Colonic mucosa (tissue), 4 donors: ENCODE measurements around the gene MROH2A. TPM values are rescaled to one million over a fixed set of nuclear protein-coding genes. Genes with fewer than 3 reads are reported as not detected.
A peak's percentile ranks its signal among the peaks of the same experiment; 100 is the strongest.

Source experiments
- DNase-seq: peaks from one replicate; pipeline ENCODE4 v3.0.0-alpha.2; 2020
- H3K27ac ChIP-seq: fragments of 200-600 bp; one replicate; pipeline ENCODE4 v1.8.0; 2021
- H3K27me3 ChIP-seq: fragments of 200-600 bp; one replicate; pipeline ENCODE4 v1.8.0; 2021
- H3K36me3 ChIP-seq: fragments of 200-600 bp; one replicate; pipeline ENCODE4 v1.8.0; 2021
- H3K4me1 ChIP-seq: fragments of 200-600 bp; one replicate; pipeline ENCODE4 v1.8.0; 2021; ENCODE audit warnings: mild to moderate bottlenecking
- H3K4me3 ChIP-seq: fragments of 200-600 bp; one replicate; pipeline ENCODE4 v1.8.0; 2021
- H3K9ac ChIP-seq, 2 donors: one replicate each; pipeline ENCODE4 v1.7.0; 2013; ENCODE audit warnings: control low read depth in 2 of 2, low read depth in 2 of 2, low read length in 2 of 2
- H3K9me3 ChIP-seq: fragments of 200-600 bp; one replicate; pipeline ENCODE4 v1.8.0; 2021
- intact Hi-C: fragments of 100-400 bp; cut with DNase I; formaldehyde crosslinking; loops from one replicate; pipeline ENCODE4 v1.14.1; 2022
- total RNA-seq, 2 donors: library from RNA; stranded (reverse); fragmentation: NEBNext Ultra II Directional in 1 of 2; extraction: Animal tissue kit (Norgen Biotek cat#: 25700) in 1 of 2; gene quantifications; one replicate each; pipeline ENCODE4 v1.2.1, GENCODE V29; 2021
- TF ChIP-seq, protein P1 (sequence below): fragments of 200-600 bp; IDR thresholded peaks from one replicate; pipeline ENCODE4 v1.8.0; 2022; ENCODE audit warnings: antibody characterized with exemption, mild to moderate bottlenecking
- donor health status: healthy.
- donor health status: DM: no; HTN: no; CAD: no.
- donor health status: DM: no; HTN: no; CAD: no.

Gene MROH2A
- total RNA-seq, 2 donors from 2014 or later, result not detected

- no peak for DNase-seq
- no peaks in the 10 kb centered on the region for H3K36me3 ChIP-seq
- no peaks in the 10 kb centered on the region for H3K27me3 ChIP-seq
- no peaks in the 10 kb centered on the region for H3K9me3 ChIP-seq
- H3K9ac ChIP-seq, result no peak overlapping the region
- no peaks in the 10 kb centered on the region for H3K4me1 ChIP-seq
- no peak overlapping the region for H3K27ac ChIP-seq
- TF ChIP-seq, protein P1, sequence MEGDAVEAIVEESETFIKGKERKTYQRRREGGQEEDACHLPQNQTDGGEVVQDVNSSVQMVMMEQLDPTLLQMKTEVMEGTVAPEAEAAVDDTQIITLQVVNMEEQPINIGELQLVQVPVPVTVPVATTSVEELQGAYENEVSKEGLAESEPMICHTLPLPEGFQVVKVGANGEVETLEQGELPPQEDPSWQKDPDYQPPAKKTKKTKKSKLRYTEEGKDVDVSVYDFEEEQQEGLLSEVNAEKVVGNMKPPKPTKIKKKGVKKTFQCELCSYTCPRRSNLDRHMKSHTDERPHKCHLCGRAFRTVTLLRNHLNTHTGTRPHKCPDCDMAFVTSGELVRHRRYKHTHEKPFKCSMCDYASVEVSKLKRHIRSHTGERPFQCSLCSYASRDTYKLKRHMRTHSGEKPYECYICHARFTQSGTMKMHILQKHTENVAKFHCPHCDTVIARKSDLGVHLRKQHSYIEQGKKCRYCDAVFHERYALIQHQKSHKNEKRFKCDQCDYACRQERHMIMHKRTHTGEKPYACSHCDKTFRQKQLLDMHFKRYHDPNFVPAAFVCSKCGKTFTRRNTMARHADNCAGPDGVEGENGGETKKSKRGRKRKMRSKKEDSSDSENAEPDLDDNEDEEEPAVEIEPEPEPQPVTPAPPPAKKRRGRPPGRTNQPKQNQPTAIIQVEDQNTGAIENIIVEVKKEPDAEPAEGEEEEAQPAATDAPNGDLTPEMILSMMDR, result no peak
- no peak overlapping the region for H3K4me3 ChIP-seq
- intact Hi-C loops, result no loop called here
These were observed 21.0 kb downstream of the MROH2A start for GRCh38 chr2:233799087-233799665.

DNA sequence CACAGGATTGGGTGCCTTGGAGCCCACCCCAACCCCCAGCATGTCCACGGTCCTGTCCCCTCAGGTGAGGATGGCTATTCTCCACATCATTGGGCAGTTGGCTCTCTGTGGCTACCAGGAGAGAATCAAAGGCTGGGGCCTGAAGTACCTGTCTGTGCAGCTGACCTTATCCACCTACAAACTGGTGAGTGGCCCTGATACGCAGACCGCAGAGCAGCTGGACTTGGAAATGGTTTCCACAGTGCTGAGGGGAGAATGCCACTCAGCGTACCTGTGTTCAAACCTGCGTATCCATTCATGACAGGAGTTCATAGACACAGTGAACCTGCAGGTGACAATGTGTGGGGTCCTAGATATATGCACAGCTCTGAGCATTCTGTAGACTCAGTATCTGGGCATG, 21.6 kb downstream of the MROH2A start:
- H3K4me1 ChIP-seq, result no peaks in the 10 kb centered on the region
- no peak overlapping the region for H3K9ac ChIP-seq
- intact Hi-C loops, result no loop called here
- TF ChIP-seq, protein P1, result no peak
- no peaks in the 10 kb centered on the region for H3K9me3 ChIP-seq
- no peak overlapping the region for H3K27ac ChIP-seq
- no peak overlapping the region for H3K4me3 ChIP-seq
- no peaks in the 10 kb centered on the region for H3K36me3 ChIP-seq
- DNase-seq, result no peak
- H3K27me3 ChIP-seq, result no peaks in the 10 kb centered on the region

DNA sequence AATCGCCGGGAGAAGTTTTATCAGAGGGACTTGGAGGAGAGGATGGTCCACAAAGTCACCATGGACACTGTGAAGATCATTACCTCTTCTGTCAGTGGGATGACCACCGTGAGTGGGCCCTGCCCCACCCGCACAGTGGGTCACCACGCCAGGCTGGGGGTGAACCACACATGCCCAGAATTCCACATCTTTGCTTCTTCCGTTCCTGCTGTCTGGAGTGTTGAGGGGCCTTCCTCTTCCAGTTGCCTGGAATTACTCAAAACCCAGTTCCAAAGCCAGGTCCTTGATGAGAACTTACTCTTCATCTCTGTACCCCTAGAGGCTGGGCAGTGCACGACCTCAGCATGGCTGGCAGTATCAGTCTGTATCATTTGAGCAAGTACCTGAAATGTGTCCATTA, 22.1 kb downstream of the MROH2A start:
- Histone ChIP-seq H3K4me1 (no peaks in the 10 kb centered on the region), H3K4me3 (no peak overlapping the region), H3K9ac (no peak overlapping the region), H3K27ac (no peak overlapping the region), H3K27me3 (no peaks in the 10 kb centered on the region), H3K9me3 (no peaks in the 10 kb centered on the region), H3K36me3 (no peaks in the 10 kb centered on the region)
- TF ChIP-seq, protein P1, result no peak
- DNase-seq, result no peak
- intact Hi-C loops, result no loop called here

DNA sequence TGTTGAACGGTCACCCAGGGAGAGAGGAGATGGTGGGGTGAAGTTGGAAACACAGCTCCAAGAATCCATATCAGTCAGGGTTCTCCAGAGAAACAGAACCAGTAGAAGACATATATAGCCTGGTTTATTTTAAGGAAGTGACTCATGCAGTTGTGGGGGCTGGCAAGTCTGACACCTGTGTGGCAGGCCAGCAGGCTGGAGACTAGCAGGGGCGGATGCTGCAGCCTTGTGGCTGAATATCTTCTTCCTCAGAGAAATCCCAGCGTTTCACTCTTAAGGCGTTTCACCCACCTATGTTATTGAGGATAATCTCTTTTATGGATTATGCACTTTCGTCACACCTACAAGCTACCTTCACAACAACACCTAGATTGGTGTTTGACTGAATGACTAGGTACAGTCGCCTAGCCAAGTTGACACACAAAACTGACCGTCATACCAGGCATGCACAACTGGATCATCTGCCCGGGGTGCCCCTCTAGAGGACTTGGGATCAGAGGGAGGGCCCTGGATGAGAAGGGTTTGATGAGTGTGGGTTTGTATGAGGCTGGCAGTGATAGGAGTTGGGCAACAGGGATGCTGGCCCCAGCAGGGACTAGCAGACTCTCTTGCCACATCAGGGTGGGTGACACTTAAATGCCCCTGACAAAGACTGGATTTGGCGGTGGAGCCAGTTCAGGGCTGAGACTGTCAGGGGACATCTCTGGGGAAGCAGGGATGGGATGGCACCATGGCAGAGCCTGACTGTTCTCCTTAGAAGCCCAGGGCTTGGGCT, 23.4 kb downstream of the MROH2A start:
- Histone ChIP-seq H3K9ac (no peak overlapping the region), H3K4me3 (no peak overlapping the region), H3K9me3 (no peaks in the 10 kb centered on the region), H3K27ac (no peak overlapping the region), H3K27me3 (no peaks in the 10 kb centered on the region), H3K4me1 (no peaks in the 10 kb centered on the region), H3K36me3 (no peaks in the 10 kb centered on the region)
- DNase-seq, result no peak
- intact Hi-C loops, result no loop called here
- TF ChIP-seq, protein P1, result no peak

DNA sequence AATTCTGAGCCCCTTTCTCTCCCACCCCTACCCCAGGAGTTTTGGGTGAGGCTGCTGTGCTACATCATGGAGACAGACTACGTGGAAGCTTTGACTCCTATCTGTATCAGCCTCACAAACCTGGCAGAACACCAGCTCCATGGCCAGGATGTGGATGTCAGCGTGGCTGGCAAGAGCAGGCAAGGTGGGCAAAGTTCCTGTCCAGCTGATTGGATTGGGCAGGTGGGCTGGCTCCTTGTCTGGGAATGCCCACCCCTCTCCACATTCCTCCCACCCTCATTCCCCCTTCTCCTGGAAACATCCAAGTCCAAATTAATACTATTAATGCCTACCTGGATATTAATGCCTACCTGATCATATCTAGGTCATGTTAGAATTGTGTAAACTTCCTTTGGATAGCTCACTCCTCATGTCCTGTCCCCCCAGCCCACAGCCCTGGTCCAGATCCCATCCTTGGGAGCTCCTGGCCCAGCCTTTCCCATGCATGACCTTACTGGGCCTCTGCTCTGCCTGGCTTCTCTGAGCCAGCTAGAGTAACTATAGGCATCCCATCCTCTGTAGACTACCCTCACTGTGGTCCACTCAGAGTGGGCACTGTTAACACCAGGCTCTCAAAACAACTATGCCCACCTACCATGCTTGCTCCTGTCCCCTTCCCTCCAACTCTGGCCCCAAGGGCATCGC, 24.1 kb downstream of the MROH2A start:
- intact Hi-C loops, result no loop called here
- H3K36me3 ChIP-seq, result no peaks in the 10 kb centered on the region
- TF ChIP-seq, protein P1, result no peak
- no peak overlapping the region for H3K9ac ChIP-seq
- H3K4me1 ChIP-seq, result no peaks in the 10 kb centered on the region
- no peaks in the 10 kb centered on the region for H3K9me3 ChIP-seq
- H3K27me3 ChIP-seq, result no peaks in the 10 kb centered on the region
- no peak overlapping the region for H3K27ac ChIP-seq
- DNase-seq, result peak; percentile 12
- H3K4me3 ChIP-seq, result no peak overlapping the region
